Measurements from ENCODE around the gene ATP5PD.
"Not testable (repeated sequence)": the region's sequence is repeated elsewhere in the genome, so short reads cannot be mapped to it uniquely, and the experiment has no call there.

The ATP5PD gene

GRCh38 chr17:75030161-75030560, 16.6 kb downstream of the ATP5PD start:
- TF ChIP-seq CTCF (IDR thresholded peaks at IDR 0.05; ENCODE audit: low read depth, low read length): no peak
- DNase-seq: no peak
- H3K9me3 ChIP-seq: no peaks in the 10 kb centered on the region
- H3K27me3 ChIP-seq: no peaks in the 10 kb centered on the region
- H3K4me1 ChIP-seq: no peaks in the 10 kb centered on the region
- H3K4me3 ChIP-seq (ENCODE audit: low read depth, low read length): no peak overlapping the region
- no peaks in the 10 kb centered on the region for H3K36me3 ChIP-seq

- H3K4me1 ChIP-seq; H3K4me3 ChIP-seq (ENCODE audit: low read depth, low read length); H3K9me3 ChIP-seq; DNase-seq; H3K27me3 ChIP-seq: not testable (repeated sequence)
- H3K36me3 ChIP-seq: peaks cover 12% of the 10 kb centered on the region
Observed at GRCh38 chr17:75026650-75027049, 20.1 kb downstream of the ATP5PD start.

GRCh38 chr17:75025398-75025734, 21.4 kb downstream of the ATP5PD start:
- H3K4me1 ChIP-seq; H3K27me3 ChIP-seq; H3K4me3 ChIP-seq (ENCODE audit: low read depth, low read length); DNase-seq; H3K9me3 ChIP-seq: not testable (repeated sequence)
- H3K36me3 ChIP-seq: peaks cover 22% of the 10 kb centered on the region

GRCh38 chr17:75024686-75025397, 21.9 kb downstream of the ATP5PD start:
- no peak for TF ChIP-seq CTCF (IDR thresholded peaks at IDR 0.05; ENCODE audit: low read depth, low read length)
- Histone ChIP-seq H3K4me1 (no peaks in the 10 kb centered on the region), H3K36me3 (peaks cover 27% of the 10 kb centered on the region), H3K4me3 (ENCODE audit: low read depth, low read length) (no peak overlapping the region), H3K27me3 (no peaks in the 10 kb centered on the region), H3K9me3 (no peaks in the 10 kb centered on the region)
- no peak for DNase-seq

GRCh38 chr17:75020331-75021110, 26.2 kb downstream of the ATP5PD start:
- Histone ChIP-seq H3K9me3 (no peaks in the 10 kb centered on the region), H3K4me3 (ENCODE audit: low read depth, low read length) (no peak overlapping the region), H3K4me1 (no peaks in the 10 kb centered on the region), H3K36me3 (peaks cover 27% of the 10 kb centered on the region), H3K27me3 (no peaks in the 10 kb centered on the region)
- no peak for DNase-seq
- no peak for TF ChIP-seq CTCF (IDR thresholded peaks at IDR 0.05; ENCODE audit: low read depth, low read length)

- DNase-seq: no peak
- Histone ChIP-seq H3K4me3 (ENCODE audit: low read depth, low read length) (no peak overlapping the region), H3K27me3 (no peaks in the 10 kb centered on the region), H3K9me3 (no peaks in the 10 kb centered on the region), H3K36me3 (peaks cover 27% of the 10 kb centered on the region), H3K4me1 (no peaks in the 10 kb centered on the region)
- TF ChIP-seq CTCF (IDR thresholded peaks at IDR 0.05; ENCODE audit: low read depth, low read length): no peak
Observed at GRCh38 chr17:75019710-75020109, 27.1 kb downstream of the ATP5PD start.

GRCh38 chr17:75019146-75019545, 27.6 kb downstream of the ATP5PD start:
- Histone ChIP-seq H3K4me1 (no peaks in the 10 kb centered on the region), H3K4me3 (ENCODE audit: low read depth, low read length) (no peak overlapping the region), H3K27me3 (no peaks in the 10 kb centered on the region), H3K36me3 (peaks cover 27% of the 10 kb centered on the region), H3K9me3 (no peaks in the 10 kb centered on the region)
- no peak for TF ChIP-seq CTCF (IDR thresholded peaks at IDR 0.05; ENCODE audit: low read depth, low read length)
- no peak for DNase-seq

Measured in BE2C (cell line).